Rectal smooth muscle tissue (tissue), 1 donor: Measurements from ENCODE around the gene TRIML1.
"Not testable (repeated sequence)": the region's sequence is repeated elsewhere in the genome, so short reads cannot be mapped to it uniquely, and the experiment has no call there.

Experiments used
- H3K27ac ChIP-seq: one replicate; pipeline ENCODE4 v1.7.0; 2013; ENCODE audit warnings: low read depth, low read length, inconsistent platforms
- H3K27me3 ChIP-seq: one replicate; pipeline ENCODE4 v1.7.0; 2013; ENCODE audit warnings: low read length; ENCODE audit not compliant: control insufficient read depth, insufficient read depth
- H3K36me3 ChIP-seq: one replicate; pipeline ENCODE4 v1.7.0; 2013; ENCODE audit warnings: low read length; ENCODE audit not compliant: control insufficient read depth, insufficient read depth
- H3K4me1 ChIP-seq: one replicate; pipeline ENCODE4 v1.7.0; 2013; ENCODE audit warnings: low read length; ENCODE audit not compliant: control insufficient read depth, insufficient read depth
- H3K4me3 ChIP-seq: one replicate; pipeline ENCODE4 v1.7.0; 2013; ENCODE audit warnings: low read length
- H3K9ac ChIP-seq: one replicate; pipeline ENCODE4 v1.7.0; 2013; ENCODE audit warnings: low read length

The TRIML1 gene

DNA sequence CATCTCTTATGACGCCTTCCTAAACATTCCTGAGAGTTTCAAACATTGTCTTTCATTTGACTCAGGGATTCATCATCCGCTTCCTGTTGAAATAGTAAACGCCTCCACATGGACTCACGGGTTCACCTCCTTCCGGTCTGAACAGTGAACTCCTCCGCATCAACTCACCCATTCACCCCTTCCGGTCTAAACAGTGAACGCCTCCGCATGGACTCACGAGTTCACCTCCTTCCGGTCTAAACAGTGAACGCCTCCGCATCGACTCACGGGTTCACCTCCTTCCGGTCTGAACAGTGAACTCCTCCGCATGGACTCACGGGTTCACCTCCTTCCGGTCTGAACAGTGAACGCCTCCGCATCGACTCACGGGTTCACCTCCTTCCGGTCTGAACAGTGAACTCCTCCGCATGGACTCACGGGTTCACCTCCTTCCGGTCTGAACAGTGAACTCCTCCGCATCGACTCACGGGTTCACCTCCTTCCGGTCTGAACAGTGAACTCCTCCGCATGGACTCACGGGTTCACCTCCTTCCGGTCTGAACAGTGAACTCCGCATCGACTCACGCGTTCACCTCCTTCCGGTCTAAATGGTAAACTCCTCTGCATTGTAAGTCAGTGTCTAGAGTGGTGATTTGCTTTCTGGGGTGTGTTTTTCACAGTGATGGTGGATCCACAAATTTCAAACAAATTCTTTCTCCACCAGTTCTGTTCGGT lies 20.4 kb downstream of the TRIML1 start:
- not testable (repeated sequence) for H3K9ac ChIP-seq, H3K4me1 ChIP-seq, H3K36me3 ChIP-seq, H3K27me3 ChIP-seq, H3K4me3 ChIP-seq, H3K27ac ChIP-seq

DNA sequence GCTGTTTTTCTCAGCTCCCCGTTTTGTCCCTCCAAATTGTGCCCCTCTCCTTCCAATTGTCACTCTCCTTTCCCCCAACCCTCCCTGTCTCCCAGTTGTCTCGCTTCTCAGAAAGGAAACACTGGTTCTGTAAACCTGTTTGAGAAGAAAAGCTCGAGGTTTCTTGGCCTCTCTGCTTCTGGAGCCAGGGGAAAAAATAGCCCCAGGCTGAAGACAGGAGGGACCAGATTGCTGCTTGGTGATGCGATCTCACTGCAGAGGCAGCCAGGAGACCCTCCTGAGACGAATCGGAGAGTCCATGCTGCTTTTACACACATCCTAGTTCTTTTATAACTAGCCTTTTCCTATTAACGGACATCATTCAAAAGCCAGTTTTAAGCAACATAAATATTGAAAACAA lies 21.2 kb downstream of the TRIML1 start:
- no peaks in the 10 kb centered on the region for H3K36me3 ChIP-seq
- H3K4me1 ChIP-seq = no peaks in the 10 kb centered on the region
- no peak overlapping the region for H3K27ac ChIP-seq
- H3K27me3 ChIP-seq = no peaks in the 10 kb centered on the region
- H3K4me3 ChIP-seq = no peak overlapping the region
- no peak overlapping the region for H3K9ac ChIP-seq

DNA sequence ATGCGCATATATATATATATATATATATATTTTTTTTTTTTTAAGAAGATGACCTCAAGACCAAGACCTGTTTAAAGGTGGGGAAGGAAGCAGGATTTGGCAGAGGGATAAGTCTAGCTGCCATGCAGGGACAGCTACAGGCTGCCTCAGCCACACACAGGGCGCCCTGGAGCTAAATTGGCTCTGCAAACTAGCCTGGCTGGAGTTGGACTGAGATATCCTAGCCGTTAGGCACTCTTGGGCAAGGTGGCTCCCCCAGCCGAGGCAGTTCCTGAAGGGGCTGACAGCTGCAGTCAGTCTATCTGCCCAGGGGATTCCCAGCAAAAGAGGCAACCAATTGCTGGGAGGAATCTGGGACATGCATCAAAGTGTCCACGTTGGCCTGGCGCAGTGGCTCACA lies 21.9 kb downstream of the TRIML1 start:
- no peak overlapping the region for H3K9ac ChIP-seq
- no peaks in the 10 kb centered on the region for H3K36me3 ChIP-seq
- no peak overlapping the region for H3K27ac ChIP-seq
- H3K4me3 ChIP-seq = no peak overlapping the region
- no peaks in the 10 kb centered on the region for H3K27me3 ChIP-seq
- H3K4me1 ChIP-seq = no peaks in the 10 kb centered on the region

DNA sequence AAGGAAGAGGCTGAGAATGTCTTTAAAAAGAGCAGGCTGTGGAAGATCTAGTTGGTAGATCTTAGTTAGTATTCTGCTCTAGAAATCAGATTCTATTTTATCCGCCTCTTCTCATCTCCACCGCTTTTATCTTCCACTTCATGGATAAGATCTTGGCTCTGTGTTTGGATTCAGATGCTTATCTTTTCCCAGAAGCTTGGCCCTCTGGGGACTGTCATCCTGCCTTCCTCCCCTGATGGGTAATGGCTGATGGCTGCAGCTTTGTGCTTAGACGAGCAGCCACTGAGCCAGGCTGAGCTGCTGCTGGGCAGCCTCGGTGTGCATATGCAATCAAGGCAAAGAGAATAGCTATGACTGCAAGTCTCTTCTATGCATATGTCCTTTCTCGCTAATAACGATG lies 23.5 kb downstream of the TRIML1 start:
- Histone ChIP-seq H3K27ac (no peak overlapping the region), H3K27me3 (no peaks in the 10 kb centered on the region), H3K9ac (no peak overlapping the region), H3K4me1 (no peaks in the 10 kb centered on the region), H3K36me3 (no peaks in the 10 kb centered on the region), H3K4me3 (no peak overlapping the region)

DNA sequence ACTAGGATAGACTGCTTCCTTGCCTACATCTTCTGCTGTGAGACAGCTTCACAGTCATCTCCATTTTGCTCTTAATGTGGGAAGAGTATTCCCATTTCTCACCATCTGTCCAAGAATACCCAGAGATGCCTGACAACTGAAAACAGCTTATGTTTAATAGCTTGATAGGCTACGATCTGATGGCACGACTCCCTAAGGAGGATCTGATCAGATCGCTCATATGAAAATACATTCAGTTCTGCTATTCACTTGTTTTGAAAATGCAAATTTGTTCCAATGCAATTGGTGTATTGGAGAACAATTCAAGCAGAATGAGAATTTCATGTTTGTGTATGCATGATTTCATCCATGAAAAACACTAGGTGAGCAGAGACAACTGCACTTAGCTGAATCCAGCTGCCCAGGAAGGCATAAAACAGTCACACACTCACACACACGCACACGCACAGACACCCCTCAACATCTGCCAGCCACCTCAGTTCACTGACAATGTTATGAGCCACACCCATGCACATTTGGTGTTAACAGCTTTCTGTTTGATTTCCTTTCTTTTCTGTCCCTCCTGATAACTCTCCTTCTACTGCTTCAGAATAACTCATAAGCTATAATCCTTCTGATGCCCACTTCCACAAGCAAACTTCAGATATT lies 29.6 kb downstream of the TRIML1 start:
- no peak overlapping the region for H3K9ac ChIP-seq
- no peak overlapping the region for H3K4me3 ChIP-seq
- no peaks in the 10 kb centered on the region for H3K27me3 ChIP-seq
- no peaks in the 10 kb centered on the region for H3K36me3 ChIP-seq
- no peaks in the 10 kb centered on the region for H3K4me1 ChIP-seq
- no peak overlapping the region for H3K27ac ChIP-seq

DNA sequence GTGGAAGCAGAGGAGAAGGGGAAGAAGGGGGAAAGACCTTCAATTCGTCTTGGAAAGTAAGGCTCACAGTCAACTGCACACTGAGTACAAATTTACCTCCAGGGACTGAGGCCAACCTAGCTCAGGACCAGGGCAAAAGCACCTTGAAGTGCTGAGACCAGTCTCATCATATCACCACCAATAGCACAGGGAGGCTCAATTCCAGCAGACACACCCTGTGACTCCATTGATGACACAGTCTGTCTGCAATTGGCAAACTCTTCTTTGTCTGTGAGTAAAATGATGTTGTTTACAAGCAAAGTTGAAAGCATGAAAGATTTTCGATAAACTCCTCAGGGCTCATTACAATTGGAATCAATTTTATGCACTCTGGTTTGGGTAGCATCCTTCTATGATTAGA lies 32.3 kb downstream of the TRIML1 start:
- H3K36me3 ChIP-seq = no peaks in the 10 kb centered on the region
- no peak overlapping the region for H3K9ac ChIP-seq
- no peak overlapping the region for H3K4me3 ChIP-seq
- H3K27me3 ChIP-seq = no peaks in the 10 kb centered on the region
- no peak overlapping the region for H3K27ac ChIP-seq
- no peaks in the 10 kb centered on the region for H3K4me1 ChIP-seq

DNA sequence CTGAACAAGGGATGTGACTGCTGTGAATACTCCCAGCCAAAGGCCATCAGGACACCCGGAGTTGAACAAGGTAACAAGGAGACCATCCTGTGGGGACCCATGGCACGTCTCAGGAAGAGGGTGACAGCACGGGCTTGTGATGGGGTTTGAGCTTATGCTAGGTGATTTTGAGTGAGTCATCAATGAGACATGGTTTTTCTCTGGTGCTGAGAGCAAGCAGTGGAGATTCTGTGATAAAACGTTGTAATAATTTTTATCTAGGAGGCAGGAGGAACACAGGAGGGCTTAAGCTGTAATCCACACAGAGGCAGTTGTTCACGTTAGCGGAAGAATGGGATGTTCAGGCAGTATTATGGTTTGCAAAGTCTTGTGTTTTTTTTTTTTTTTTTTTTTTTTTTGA lies 36.0 kb downstream of the TRIML1 start:
- H3K27ac ChIP-seq = no peak overlapping the region
- H3K36me3 ChIP-seq = no peaks in the 10 kb centered on the region
- H3K4me3 ChIP-seq = no peak overlapping the region
- no peak overlapping the region for H3K9ac ChIP-seq
- H3K4me1 ChIP-seq = no peaks in the 10 kb centered on the region
- no peaks in the 10 kb centered on the region for H3K27me3 ChIP-seq

DNA sequence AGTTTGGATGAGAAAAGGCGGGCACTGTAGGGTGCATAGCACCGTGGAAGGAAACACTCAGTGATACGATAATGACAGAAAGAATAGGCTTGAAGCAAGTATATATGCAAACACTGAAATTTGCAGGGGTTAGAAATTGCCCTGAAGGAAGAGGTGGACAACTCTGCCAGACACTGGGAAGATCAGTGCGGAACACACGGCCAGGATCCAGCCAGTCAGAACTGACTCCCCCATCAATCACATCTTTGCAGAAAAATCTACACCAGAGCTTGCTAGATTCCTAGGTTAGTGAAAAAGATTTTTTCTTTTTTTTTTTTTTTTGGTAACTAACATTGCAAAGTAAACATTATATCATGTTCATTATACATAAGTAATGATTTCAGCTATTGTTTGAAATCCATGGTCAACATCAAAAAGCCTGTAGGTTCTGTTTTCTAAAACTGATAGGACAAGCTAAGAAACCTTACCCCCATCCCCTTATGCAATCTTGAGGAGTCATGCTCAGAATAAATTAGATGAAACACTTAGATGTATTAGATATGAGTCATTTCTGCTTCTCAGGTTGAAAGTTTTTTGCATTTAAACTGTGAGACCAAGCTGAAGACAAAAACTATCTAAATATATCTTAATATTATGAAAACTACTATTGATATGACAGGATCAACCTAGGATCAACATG lies 38.9 kb downstream of the TRIML1 start:
- Histone ChIP-seq H3K27me3 (no peaks in the 10 kb centered on the region), H3K27ac (no peak overlapping the region), H3K36me3 (no peaks in the 10 kb centered on the region), H3K9ac (no peak overlapping the region), H3K4me1 (no peaks in the 10 kb centered on the region), H3K4me3 (no peak overlapping the region)

DNA sequence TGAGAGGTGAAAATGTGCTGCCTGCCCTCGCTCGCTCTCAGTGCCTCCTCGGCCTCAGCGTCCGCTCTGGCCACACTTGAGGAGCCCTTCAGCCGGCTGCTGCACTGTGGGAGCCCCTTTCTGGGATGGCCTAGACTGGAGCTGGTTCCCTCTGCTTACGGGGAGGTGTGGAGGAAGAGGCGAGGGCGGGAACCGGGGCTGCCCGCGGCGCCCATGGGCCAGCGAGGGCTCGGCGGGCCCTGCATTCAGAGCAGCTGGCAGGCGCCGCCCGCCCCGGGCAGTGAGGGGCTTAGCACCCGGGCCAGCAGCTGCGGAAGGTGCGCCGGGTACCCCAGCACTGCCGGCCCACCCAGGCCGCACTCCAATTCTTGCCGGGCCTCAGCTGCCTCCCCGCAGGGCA lies 39.6 kb downstream of the TRIML1 start:
- Histone ChIP-seq H3K27ac (no peak overlapping the region), H3K27me3 (no peaks in the 10 kb centered on the region), H3K9ac (no peak overlapping the region), H3K36me3 (no peaks in the 10 kb centered on the region), H3K4me3 (no peak overlapping the region), H3K4me1 (no peaks in the 10 kb centered on the region)

DNA sequence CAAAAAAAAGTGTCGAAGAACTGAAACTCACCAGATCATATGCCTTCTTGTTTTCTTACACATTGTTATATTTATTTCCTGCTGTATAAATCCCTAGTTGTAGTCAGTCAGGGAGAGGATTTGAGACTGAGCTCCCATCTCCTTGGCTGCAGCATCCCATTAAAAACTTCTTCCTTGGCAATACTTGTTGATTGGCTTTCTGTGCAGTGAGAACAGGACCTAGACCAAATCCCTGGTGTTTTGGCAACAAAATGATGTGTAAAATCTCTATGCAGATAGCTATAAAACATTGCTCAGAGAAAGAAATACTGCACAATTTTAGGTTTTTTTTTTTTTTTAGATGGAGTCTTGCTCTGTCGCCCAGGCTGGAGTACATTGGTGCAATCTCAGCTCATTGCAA lies 47.9 kb downstream of the TRIML1 start:
- Histone ChIP-seq H3K36me3 (no peaks in the 10 kb centered on the region), H3K27me3 (no peaks in the 10 kb centered on the region), H3K27ac (no peak overlapping the region), H3K9ac (no peak overlapping the region), H3K4me3 (no peak overlapping the region), H3K4me1 (no peaks in the 10 kb centered on the region)

DNA sequence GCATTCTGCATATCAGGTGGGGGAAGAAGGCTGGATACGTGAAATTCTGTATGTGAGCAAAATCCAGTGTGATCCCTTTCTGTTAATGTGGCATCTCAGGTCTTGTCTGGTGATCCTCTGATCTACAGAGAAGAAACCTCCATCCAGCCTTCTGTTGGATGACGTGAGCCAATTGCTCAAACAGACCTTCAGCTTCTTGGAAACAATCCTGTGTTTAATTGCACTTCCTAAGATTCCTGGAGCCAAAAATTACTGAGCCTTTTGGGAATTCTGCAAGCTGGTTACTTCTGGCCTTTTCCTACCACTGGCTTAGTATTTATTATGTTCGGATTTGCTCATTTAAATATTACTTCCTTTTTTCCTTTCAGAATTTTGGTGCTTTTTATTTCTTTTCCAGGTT lies 51.2 kb downstream of the TRIML1 start:
- H3K36me3 ChIP-seq = no peaks in the 10 kb centered on the region
- H3K27ac ChIP-seq = no peak overlapping the region
- no peaks in the 10 kb centered on the region for H3K4me1 ChIP-seq
- H3K4me3 ChIP-seq = no peak overlapping the region
- H3K9ac ChIP-seq = no peak overlapping the region
- H3K27me3 ChIP-seq = no peaks in the 10 kb centered on the region

DNA sequence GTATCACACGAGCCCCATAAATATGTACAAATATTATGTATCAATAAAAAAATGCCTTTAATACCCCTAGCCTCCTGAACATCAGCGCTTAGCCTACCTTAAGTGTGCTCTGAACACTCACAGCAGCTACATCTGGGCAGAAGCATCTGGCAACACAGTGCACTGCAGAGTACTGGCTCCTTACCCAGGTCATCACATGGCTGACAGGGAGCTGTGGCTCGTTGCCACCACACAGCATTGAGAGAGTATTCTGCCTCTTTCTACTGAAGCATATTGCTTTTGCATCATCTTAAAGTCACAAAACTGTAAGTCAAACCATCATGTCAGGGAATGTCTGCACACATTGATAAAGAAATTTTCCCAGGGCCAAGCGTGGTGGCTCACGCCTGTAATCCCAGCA lies 55.2 kb downstream of the TRIML1 start:
- H3K36me3 ChIP-seq = no peaks in the 10 kb centered on the region
- no peaks in the 10 kb centered on the region for H3K4me1 ChIP-seq
- H3K27me3 ChIP-seq = no peaks in the 10 kb centered on the region
- no peak overlapping the region for H3K4me3 ChIP-seq
- no peak overlapping the region for H3K9ac ChIP-seq
- no peak overlapping the region for H3K27ac ChIP-seq
